GM21423 (cell line): ENCODE measurements around the gene ARTN.

Source experiments
- ATAC-seq: cut with Tn5 transposase; IDR thresholded peaks from one replicate; pipeline ENCODE4 v1.9.1; 2021; ENCODE audit warnings: mild to moderate bottlenecking, moderate library complexity; ENCODE audit not compliant: unreplicated experiment

Gene ARTN

GRCh38 chr1:43983253-43983899, 49.8 kb downstream of the ARTN start:
- no peak for ATAC-seq

GRCh38 chr1:43984855-43985254, 51.3 kb downstream of the ARTN start:
- ATAC-seq: no peak

- ATAC-seq: no peak
Measured at GRCh38 chr1:43985984-43986595, 52.5 kb downstream of the ARTN start.

GRCh38 chr1:43986712-43987111, 53.1 kb downstream of the ARTN start:
- no peak for ATAC-seq
